SK-N-SH (cell line): ENCODE results near the gene ANKH. TPM values are rescaled to one million over a fixed set of nuclear protein-coding genes. Genes with fewer than 3 reads are reported as not detected.

ENCODE experiments used
- CTCF ChIA-PET: fragments of 300-600, 350-600 bp; formaldehyde crosslinking; extraction: SDS; loops from one replicate; lab custom pipeline; 2021; lab: Yijun Ruan, JAX
- POLR2A ChIA-PET: fragments of 350-600 bp; sonication (Branson Sonifier 250); formaldehyde crosslinking; extraction: SDS; loops from one replicate; lab custom pipeline; 2020; ENCODE audit warnings: antibody characterized with exemption, inconsistent platforms; lab: Yijun Ruan, JAX
- DNase-seq: peaks from one replicate; pipeline ENCODE4 v3.0.0; 2012
- H2AFZ ChIP-seq: fragments of 200-600 bp; sonication (generic); 2 replicates; pipeline ENCODE4 v1.8.1; 2016; ENCODE audit warnings: antibody characterized with exemption, mild to moderate bottlenecking, low read depth
- H3F3A ChIP-seq: fragments of 200-600 bp; sonication (generic); replicated peaks from 2 replicates; pipeline ENCODE3; 2016; ENCODE audit warnings: antibody characterized with exemption, mild to moderate bottlenecking; ENCODE audit not compliant: insufficient read depth
- H3K27ac ChIP-seq, 2 experiments: fragments of 200-500 bp in 1 of 2; fragments of 200-600 bp in 1 of 2; sonication (Bioruptor generic) in 1 of 2; sonication (generic), shearing (Covaris generic) in 1 of 2; 2 replicates each; pipeline versions ENCODE4 v1.5.1 to v1.6.1; 2014 to 2016; ENCODE audit warnings: low read depth in 2 of 2, inconsistent platforms in 1 of 2, low read length in 1 of 2, mild to moderate bottlenecking in 1 of 2, mixed read lengths in 1 of 2
- H3K27me3 ChIP-seq: fragments of 200-600 bp; sonication (generic), shearing (Covaris generic); 2 replicates; pipeline ENCODE4 v1.6.1; 2016; ENCODE audit warnings: mixed run types; ENCODE audit not compliant: insufficient read depth
- H3K36me3 ChIP-seq, 2 experiments: fragments of 200-500 bp in 1 of 2; fragments of 200-600 bp in 1 of 2; sonication (Bioruptor generic) in 1 of 2; sonication (generic) in 1 of 2; replicated peaks in 1 of 2; 2 replicates each; pipeline versions ENCODE3 to v1.5.1; 2014 to 2016; ENCODE audit warnings: low read length in 1 of 2, mild to moderate bottlenecking in 1 of 2; ENCODE audit not compliant: insufficient read depth in 2 of 2, control insufficient read depth in 1 of 2
- H3K4me1 ChIP-seq, 2 experiments: fragments of 200-500 bp in 1 of 2; fragments of 200-600 bp in 1 of 2; sonication (Bioruptor generic) in 1 of 2; sonication (generic), shearing (Covaris generic) in 1 of 2; 2 replicates each; pipeline versions ENCODE4 v1.5.1 to v1.6.1; 2014 to 2016; ENCODE audit warnings: low read depth in 1 of 2, low read length in 1 of 2, mixed run types in 1 of 2; ENCODE audit not compliant: insufficient read depth in 2 of 2, control insufficient read depth in 1 of 2
- H3K4me2 ChIP-seq: fragments of 200-600 bp; sonication (generic), shearing (Covaris generic); 2 replicates; pipeline ENCODE4 v1.6.1; 2017; ENCODE audit warnings: mixed run types
- H3K4me3 ChIP-seq, 2 experiments: fragments of 200-500 bp in 1 of 2; fragments of 200-600 bp in 1 of 2; sonication (Bioruptor generic) in 1 of 2; sonication (generic), shearing (Covaris generic) in 1 of 2; 2 replicates each; pipeline versions ENCODE4 v1.5.1 to v1.8.1; 2014 to 2016; ENCODE audit warnings: low read depth in 2 of 2, inconsistent platforms in 1 of 2, low read length in 1 of 2, mild to moderate bottlenecking in 1 of 2, mixed read lengths in 1 of 2, moderate library complexity in 1 of 2
- H3K79me2 ChIP-seq: fragments of 200-600 bp; sonication (generic); 2 replicates; pipeline ENCODE4 v1.8.1; 2017; ENCODE audit warnings: mild to moderate bottlenecking; ENCODE audit not compliant: insufficient read depth
- H3K9ac ChIP-seq: fragments of 200-600 bp; sonication (generic); 2 replicates; pipeline ENCODE4 v1.6.1; 2017; ENCODE audit warnings: mixed run types
- H3K9me2 ChIP-seq: fragments of 200-600 bp; sonication (generic); 2 replicates; pipeline ENCODE4 v1.6.1; 2017; ENCODE audit warnings: mixed run types
- H3K9me3 ChIP-seq: fragments of 200-600 bp; sonication (generic); 2 replicates; pipeline ENCODE4 v1.6.1; 2017; ENCODE audit warnings: mixed run types, mild to moderate bottlenecking, moderate library complexity
- H4K20me1 ChIP-seq: fragments of 200-600 bp; sonication (generic); 2 replicates; pipeline ENCODE4 v1.6.1; 2017; ENCODE audit warnings: mild to moderate bottlenecking, mixed run types; ENCODE audit not compliant: insufficient read depth
- CHD2 ChIP-seq: fragments of 150-350 bp; IDR thresholded peaks from 2 replicates; pipeline ENCODE4 v1.6.1; 2018; ENCODE audit warnings: low read length; ENCODE audit not compliant: partially characterized antibody
- CTCF ChIP-seq: fragments of 200-600 bp; sonication (generic); IDR thresholded peaks from 2 replicates; pipeline ENCODE4 v1.6.1; 2017; ENCODE audit warnings: antibody characterized with exemption, mild to moderate bottlenecking, moderate library complexity
- ELF1 ChIP-seq: IDR thresholded peaks from 2 replicates; pipeline ENCODE4 v1.4.0; 2012
- EP300 ChIP-seq, 2 experiments: IDR thresholded peaks; 2 replicates each; pipeline versions ENCODE4 v1.4.0 to v1.6.1; 2012; ENCODE audit warnings: borderline replicate concordance in 1 of 2, low read depth in 1 of 2, low read length in 1 of 2
- EZH2phosphoT487 ChIP-seq: fragments of 200-600 bp; sonication (generic); IDR thresholded peaks from 2 replicates; pipeline ENCODE4 v1.6.1; 2017; ENCODE audit warnings: low read depth, mixed run types, mild to moderate bottlenecking, antibody characterized with exemption, moderate library complexity, borderline replicate concordance
- FOXJ3 ChIP-seq: sonication (generic); formaldehyde crosslinking; IDR thresholded peaks from 2 replicates; pipeline ENCODE4 v1.5.1; 2020; ENCODE audit warnings: mild to moderate bottlenecking, missing genetic modification reagents
- FOXM1 ChIP-seq: IDR thresholded peaks from 2 replicates; pipeline ENCODE4 v1.4.0; 2012; ENCODE audit warnings: low read depth, mild to moderate bottlenecking
- GATA2 ChIP-seq: sonication (generic); formaldehyde crosslinking; IDR thresholded peaks from 2 replicates; pipeline ENCODE4 v1.5.0; 2020; ENCODE audit warnings: mild to moderate bottlenecking, missing genetic modification reagents
- JUND ChIP-seq: IDR thresholded peaks from 2 replicates; pipeline ENCODE4 v1.4.0; 2012
- MXI1 ChIP-seq: IDR thresholded peaks from 2 replicates; pipeline ENCODE4 v1.6.1; 2012; ENCODE audit warnings: mild to moderate bottlenecking, low read depth, low read length, improper control_type of control experiment
- NFIC ChIP-seq: IDR thresholded peaks from 2 replicates; pipeline ENCODE4 v1.4.0; 2012; ENCODE audit warnings: borderline replicate concordance
- NRF1 ChIP-seq: IDR thresholded peaks from 2 replicates; pipeline ENCODE4 v1.6.1; 2012; ENCODE audit warnings: low read depth, mild to moderate bottlenecking, low read length
- RXRA ChIP-seq: IDR thresholded peaks from 2 replicates; pipeline ENCODE4 v1.4.0; 2012; ENCODE audit warnings: low read depth, mild to moderate bottlenecking, borderline replicate concordance
- SIN3A ChIP-seq: IDR thresholded peaks from 2 replicates; pipeline ENCODE4 v1.6.1; 2012; ENCODE audit warnings: low read depth, mild to moderate bottlenecking, low read length, moderate library complexity, borderline replicate concordance
- SMC3 ChIP-seq: IDR thresholded peaks from 2 replicates; pipeline ENCODE4 v1.6.1; 2012; ENCODE audit warnings: low read depth, low read length, improper control_type of control experiment
- TAF1 ChIP-seq: IDR thresholded peaks from 2 replicates; pipeline ENCODE4 v1.6.1; 2012; ENCODE audit warnings: low read depth, mild to moderate bottlenecking, low read length, moderate library complexity, borderline replicate concordance
- TCF12 ChIP-seq: IDR thresholded peaks from 2 replicates; pipeline ENCODE4 v1.4.0; 2012
- TEAD4 ChIP-seq: IDR thresholded peaks from 2 replicates; pipeline ENCODE4 v1.4.0; 2012; ENCODE audit warnings: mild to moderate bottlenecking, borderline replicate concordance; ENCODE audit not compliant: insufficient read depth
- USF1 ChIP-seq: IDR thresholded peaks from 2 replicates; pipeline ENCODE4 v1.4.0; 2012; ENCODE audit warnings: low read depth, borderline replicate concordance
- USF2 ChIP-seq: fragments of 150-350 bp; IDR thresholded peaks from 2 replicates; pipeline ENCODE4 v1.6.1; 2017; ENCODE audit warnings: antibody characterized with exemption, low read length, low read depth, borderline replicate concordance
- ZBTB33 ChIP-seq: IDR thresholded peaks from 2 replicates; pipeline ENCODE4 v1.4.0; 2012; ENCODE audit warnings: low read depth, borderline replicate concordance
- WGBS: methylation state at CpG from one replicate; pipeline ENCODE4 v1.1.6; 2017; ENCODE audit warnings: low lambda C conversion rate; 5-methylcytosine and 5-hydroxymethylcytosine counted together
- polyA plus RNA-seq, 3 experiments: library from polyadenylated mRNA; depleted of rRNA; stranded (reverse); fragments of >200 nt; gene quantifications; 2 replicates each; pipeline ENCODE4 v1.2.3, GENCODE V29; 2012

ANKH gene
- polyA plus RNA-seq, 1 of the 3 experiments (the other 2 are of a cell fraction) = 22.0 TPM

GRCh38 chr5:14854799-14855198 lies 16.8 kb downstream of the ANKH start (continued):
- no peak for TF ChIP-seq TAF1
- no peak for TF ChIP-seq FOXM1
- TF ChIP-seq, all 33 proteins: peak for 0

GRCh38 chr5:14853685-14854084 lies 17.9 kb downstream of the ANKH start:
- Histone ChIP-seq H3K27me3 (no peaks in the 10 kb centered on the region), H4K20me1 (0 out of 2 replicates have a peak, but pooled peaks cover 8% of the 10 kb centered on the region), H3K9me2 (no peaks in the 10 kb centered on the region), H3K9me3 (no peaks in the 10 kb centered on the region), H3K79me2 (peaks cover 21% of the 10 kb centered on the region), H3K4me1 (peaks cover 0 to 17% of the 10 kb centered on the region in 2 experiments; a peak in 1 of 4 replicates), H3K9ac (no peak overlapping the region), H3K27ac (no peak overlapping the region), H2AFZ (no peak overlapping the region), H3K36me3 (no peaks in the 10 kb centered on the region), H3K4me3 (no peak overlapping the region), H3K4me2 (no peak overlapping the region), H3F3A (no peaks in the 10 kb centered on the region)
- 94% methylated on average over 4 of the region's 4 CpGs for WGBS
- POLR2A ChIA-PET = no interaction called here
- no peak for DNase-seq
- TF ChIP-seq USF1 = no peak
- no peak for TF ChIP-seq EP300 (IDR thresholded peaks at IDR 0.05; ENCODE audit: borderline replicate concordance in 1 of 2, low read depth in 1 of 2, low read length in 1 of 2)
- no peak for TF ChIP-seq TEAD4
- TF ChIP-seq SMC3 = no peak
- TF ChIP-seq JUND = no peak
- no peak for TF ChIP-seq RXRA
- no peak for TF ChIP-seq FOXJ3 (CRISPR knock-in tag)
- TF ChIP-seq EZH2phosphoT487 = no peak
- TF ChIP-seq TAF1 = no peak
- no peak for TF ChIP-seq GATA2 (CRISPR knock-in tag)
- TF ChIP-seq SIN3A = no peak
- no peak for TF ChIP-seq TCF12
- no peak for TF ChIP-seq CHD2
- TF ChIP-seq ZBTB33 = no peak
- no peak for TF ChIP-seq NFIC
- no peak for TF ChIP-seq MXI1
- no peak for TF ChIP-seq NRF1
- TF ChIP-seq CTCF = no peak
- no peak for TF ChIP-seq USF2
- TF ChIP-seq ELF1 = no peak
- CTCF ChIA-PET = no interaction called here
